Mesothelial cell of epicardium (in vitro differentiated cells): Measurements from ENCODE around the gene ASIC2. TPM values are rescaled to one million over a fixed set of nuclear protein-coding genes. Genes with fewer than 3 reads are reported as not detected.

Source experiments
- DNase-seq, 2 experiments: peaks; one replicate each; pipeline ENCODE4 v3.0.0; 2021; ENCODE audit warnings: low spot score in 2 of 2; ENCODE audit not compliant: unreplicated experiment in 2 of 2
- H3K27ac Mint-ChIP-seq: 2 replicates; pipeline ENCODE4 v1.8.0; 2021; ENCODE audit warnings: mixed read lengths
- H3K27me3 Mint-ChIP-seq: 2 replicates; pipeline ENCODE4 v1.8.0; 2021; ENCODE audit warnings: low read depth, mixed read lengths
- H3K36me3 Mint-ChIP-seq: 2 replicates; pipeline ENCODE4 v1.8.0; 2021; ENCODE audit warnings: mixed read lengths
- H3K4me1 Mint-ChIP-seq: 2 replicates; pipeline ENCODE4 v1.8.0; 2021; ENCODE audit warnings: mixed read lengths
- H3K4me3 Mint-ChIP-seq: 2 replicates; pipeline ENCODE4 v1.8.0; 2021; ENCODE audit warnings: mild to moderate bottlenecking, moderate library complexity, mixed read lengths
- H3K9me3 Mint-ChIP-seq: 2 replicates; pipeline ENCODE4 v1.8.0; 2021; ENCODE audit warnings: mixed read lengths
- total RNA-seq: library from RNA; stranded (reverse); gene quantifications from 3 replicates; pipeline ENCODE4 v1.2.1, GENCODE V29; 2021
- TF ChIP-seq, protein P1 (sequence below): fragments of 200-600 bp; sonication (generic); IDR thresholded peaks from one replicate; pipeline ENCODE4 v1.5.0; 2021; ENCODE audit warnings: antibody characterized with exemption; ENCODE audit not compliant: unreplicated experiment

Gene ASIC2
- total RNA-seq, 1 donor from 2014 or later, result 3.4 TPM

DNA sequence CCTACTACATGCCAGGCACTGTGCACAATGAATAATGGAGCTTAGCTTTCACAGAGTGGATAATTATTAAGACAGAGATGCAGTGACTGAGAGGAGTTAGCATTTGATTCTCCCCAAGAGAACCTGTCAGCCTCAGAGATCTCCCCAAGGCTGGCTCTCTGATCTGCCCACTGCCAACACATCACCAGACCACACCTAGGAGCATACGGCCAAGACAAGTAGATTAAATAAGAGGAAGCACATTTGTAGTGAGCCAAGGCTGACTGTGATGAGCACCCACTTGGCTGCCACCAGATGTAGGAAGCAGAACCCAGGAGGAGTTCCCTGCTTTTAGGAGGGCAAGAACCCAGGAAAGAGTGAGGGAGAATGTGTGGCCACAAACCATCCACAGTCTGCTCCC, 171.3 kb downstream of the ASIC2 start:
- Mint-ChIP-seq H3K4me1 (no peaks in the 10 kb centered on the region), H3K4me3 (no peak overlapping the region), H3K27me3 (peaks cover 3% of the 10 kb centered on the region), H3K9me3 (no peaks in the 10 kb centered on the region), H3K27ac (no peak overlapping the region), H3K36me3 (no peaks in the 10 kb centered on the region)
- DNase-seq, result no peak
- TF ChIP-seq, protein P1, sequence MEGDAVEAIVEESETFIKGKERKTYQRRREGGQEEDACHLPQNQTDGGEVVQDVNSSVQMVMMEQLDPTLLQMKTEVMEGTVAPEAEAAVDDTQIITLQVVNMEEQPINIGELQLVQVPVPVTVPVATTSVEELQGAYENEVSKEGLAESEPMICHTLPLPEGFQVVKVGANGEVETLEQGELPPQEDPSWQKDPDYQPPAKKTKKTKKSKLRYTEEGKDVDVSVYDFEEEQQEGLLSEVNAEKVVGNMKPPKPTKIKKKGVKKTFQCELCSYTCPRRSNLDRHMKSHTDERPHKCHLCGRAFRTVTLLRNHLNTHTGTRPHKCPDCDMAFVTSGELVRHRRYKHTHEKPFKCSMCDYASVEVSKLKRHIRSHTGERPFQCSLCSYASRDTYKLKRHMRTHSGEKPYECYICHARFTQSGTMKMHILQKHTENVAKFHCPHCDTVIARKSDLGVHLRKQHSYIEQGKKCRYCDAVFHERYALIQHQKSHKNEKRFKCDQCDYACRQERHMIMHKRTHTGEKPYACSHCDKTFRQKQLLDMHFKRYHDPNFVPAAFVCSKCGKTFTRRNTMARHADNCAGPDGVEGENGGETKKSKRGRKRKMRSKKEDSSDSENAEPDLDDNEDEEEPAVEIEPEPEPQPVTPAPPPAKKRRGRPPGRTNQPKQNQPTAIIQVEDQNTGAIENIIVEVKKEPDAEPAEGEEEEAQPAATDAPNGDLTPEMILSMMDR, result no peak

DNA sequence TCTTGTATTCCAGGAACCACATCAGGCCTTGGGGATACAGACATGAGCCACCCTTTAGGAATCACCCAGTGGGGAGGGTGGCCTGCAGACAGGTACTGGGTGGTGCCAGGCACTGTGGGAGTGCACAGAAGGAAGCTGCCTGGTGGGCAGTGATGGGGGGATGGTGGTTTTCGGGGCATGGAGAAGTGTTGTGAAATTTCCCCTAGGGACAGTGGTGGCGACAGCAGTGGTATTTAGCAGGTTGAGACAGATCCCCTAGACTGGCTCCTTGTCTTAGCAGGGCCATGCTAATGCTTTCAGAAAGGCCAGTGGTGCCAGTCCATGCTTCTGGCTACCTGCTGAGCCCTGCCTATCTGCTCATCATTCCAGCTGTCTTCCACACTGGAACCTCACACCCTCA, 171.8 kb downstream of the ASIC2 start:
- no peaks in the 10 kb centered on the region for H3K9me3 Mint-ChIP-seq
- no peak for DNase-seq
- H3K4me3 Mint-ChIP-seq, result no peak overlapping the region
- TF ChIP-seq, protein P1, result no peak
- no peak overlapping the region for H3K27ac Mint-ChIP-seq
- no peaks in the 10 kb centered on the region for H3K36me3 Mint-ChIP-seq
- H3K27me3 Mint-ChIP-seq, result peaks cover 3% of the 10 kb centered on the region
- no peaks in the 10 kb centered on the region for H3K4me1 Mint-ChIP-seq

DNA sequence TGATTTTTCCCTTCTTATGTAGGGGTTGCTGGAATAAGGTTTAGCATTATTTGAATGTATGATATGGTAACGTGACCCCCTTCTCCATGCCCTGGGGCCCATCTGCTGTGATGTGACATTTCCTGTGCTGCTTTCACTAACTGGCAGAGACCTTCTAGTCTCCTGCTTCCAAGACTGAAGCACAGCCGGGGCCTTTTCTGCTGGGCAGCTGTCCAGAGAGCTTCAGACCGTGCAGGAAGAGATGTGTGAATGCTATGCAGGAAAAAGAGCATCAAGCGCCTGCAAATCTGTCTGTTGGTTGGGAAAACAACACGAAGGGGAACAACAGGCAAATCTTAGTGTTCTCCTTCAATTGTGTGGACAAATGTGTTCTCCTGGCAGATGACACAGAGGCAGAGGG, 173.0 kb downstream of the ASIC2 start:
- TF ChIP-seq, protein P1, result no peak
- Mint-ChIP-seq H3K4me3 (no peak overlapping the region), H3K27ac (peak overlapping the region; percentile 47), H3K4me1 (peaks cover 4% of the 10 kb centered on the region), H3K27me3 (peaks cover 3% of the 10 kb centered on the region), H3K9me3 (no peaks in the 10 kb centered on the region), H3K36me3 (no peaks in the 10 kb centered on the region)
- DNase-seq, result no peak

DNA sequence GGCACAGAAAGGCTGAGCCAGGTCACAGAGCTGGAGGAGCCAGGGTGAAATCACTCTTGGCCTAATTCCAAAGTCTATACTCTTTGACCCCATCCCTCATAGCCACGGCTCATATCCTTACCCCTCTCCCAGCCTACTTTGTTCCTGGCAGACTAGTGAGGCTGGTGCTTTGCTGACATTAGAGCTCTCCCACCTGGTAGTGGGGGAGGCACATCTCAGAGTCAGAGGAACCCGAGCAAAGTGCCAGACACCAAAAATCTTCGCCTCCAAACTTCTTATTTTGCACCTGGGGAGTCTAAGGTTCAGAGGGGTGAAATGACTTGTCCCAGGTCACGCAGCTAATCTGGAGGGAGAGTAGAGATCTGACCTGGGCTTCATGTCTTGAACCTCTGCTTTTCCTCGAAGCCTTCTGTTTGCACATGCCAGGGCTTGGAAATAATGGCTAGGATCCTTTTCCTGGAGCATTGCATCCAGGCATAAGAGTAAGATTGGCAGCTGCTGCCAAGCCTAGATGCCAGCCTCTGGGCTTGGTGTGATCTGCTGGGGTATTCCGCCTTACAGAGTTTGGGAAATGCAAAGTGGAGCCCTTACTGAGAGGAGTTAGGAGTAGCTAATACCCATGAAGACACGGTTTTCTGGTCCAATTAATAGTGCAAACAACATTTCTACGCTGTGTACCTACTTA, 174.6 kb downstream of the ASIC2 start:
- no peaks in the 10 kb centered on the region for H3K36me3 Mint-ChIP-seq
- H3K27ac Mint-ChIP-seq, result no peak overlapping the region

DNA sequence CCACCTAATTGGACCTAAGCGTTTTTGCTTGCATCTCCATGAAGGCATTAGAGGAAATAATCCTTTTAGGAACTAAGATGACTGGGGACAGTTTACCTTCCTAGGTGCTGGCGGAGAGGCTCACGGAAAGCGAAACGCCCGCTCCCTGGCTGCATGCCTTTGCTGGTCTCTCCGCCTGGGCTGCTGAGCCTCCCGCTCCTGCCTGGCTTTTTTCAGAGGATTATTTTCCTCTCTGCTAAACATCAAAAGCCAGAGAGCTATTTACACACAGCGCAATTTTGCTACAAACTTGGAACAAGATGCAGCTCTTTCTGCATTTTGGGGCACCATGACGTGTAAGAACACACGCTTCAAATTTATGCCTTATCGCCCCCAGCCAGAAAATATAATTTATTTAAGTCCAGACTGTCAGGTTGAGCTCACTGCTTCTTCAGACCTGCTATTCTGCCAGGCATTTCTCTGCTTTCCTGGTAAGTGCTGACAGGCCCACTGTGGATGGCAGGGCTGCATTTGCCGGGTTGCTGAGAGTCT, 177.0 kb downstream of the ASIC2 start:
- DNase-seq, result no peak
- Mint-ChIP-seq H3K4me3 (no peak overlapping the region), H3K36me3 (no peaks in the 10 kb centered on the region), H3K27ac (no peak overlapping the region), H3K27me3 (no peaks in the 10 kb centered on the region), H3K9me3 (no peaks in the 10 kb centered on the region), H3K4me1 (peaks cover 6% of the 10 kb centered on the region)
- TF ChIP-seq, protein P1, result no peak

More for the DNA sequence above, 174.6 kb downstream of the ASIC2 start:
- H3K4me3 Mint-ChIP-seq, result no peak overlapping the region
- H3K9me3 Mint-ChIP-seq, result no peaks in the 10 kb centered on the region
- no peak for DNase-seq
- peaks cover 3% of the 10 kb centered on the region for H3K27me3 Mint-ChIP-seq
- peaks cover 4% of the 10 kb centered on the region for H3K4me1 Mint-ChIP-seq
- TF ChIP-seq, protein P1, result no peak
